ENCODE measurements around the gene KHSRP. TPM values are rescaled to one million over a fixed set of nuclear protein-coding genes. Genes with fewer than 3 reads are reported as not detected.

Gene KHSRP
- total RNA-seq, 1 donor from 2014 or later = 436 TPM

DNA sequence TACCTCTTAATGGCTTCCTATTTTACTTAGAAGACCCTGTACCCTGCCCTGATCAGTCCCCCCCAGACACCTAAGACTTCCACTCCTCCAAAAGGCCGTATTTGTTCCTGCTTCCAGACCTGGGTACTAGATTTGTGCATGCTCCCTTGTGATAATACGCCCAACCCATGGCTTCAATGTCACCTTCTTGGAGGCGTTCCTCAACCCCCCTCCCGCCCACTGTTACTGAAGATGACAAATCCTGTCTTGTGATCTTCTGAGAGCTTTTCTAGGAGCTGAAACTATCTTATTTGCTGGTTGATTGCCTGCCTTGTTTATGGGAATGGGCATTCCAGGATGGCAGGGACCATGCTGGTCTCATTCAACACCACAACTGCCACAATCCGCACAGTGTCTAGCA is 25.6 kb upstream of the KHSRP start:
- Mint-ChIP-seq H3K4me3 (ENCODE audit: low read depth) (no peak overlapping the region), H3K27me3 (no peaks in the 10 kb centered on the region), H3K36me3 (ENCODE audit: insufficient read depth) (peaks cover 50% of the 10 kb centered on the region), H3K9me3 (ENCODE audit: low read depth) (no peaks in the 10 kb centered on the region), H3K4me1 (ENCODE audit: low read depth) (no peaks in the 10 kb centered on the region), H3K27ac (no peak overlapping the region)
- TF ChIP-seq, protein P1, sequence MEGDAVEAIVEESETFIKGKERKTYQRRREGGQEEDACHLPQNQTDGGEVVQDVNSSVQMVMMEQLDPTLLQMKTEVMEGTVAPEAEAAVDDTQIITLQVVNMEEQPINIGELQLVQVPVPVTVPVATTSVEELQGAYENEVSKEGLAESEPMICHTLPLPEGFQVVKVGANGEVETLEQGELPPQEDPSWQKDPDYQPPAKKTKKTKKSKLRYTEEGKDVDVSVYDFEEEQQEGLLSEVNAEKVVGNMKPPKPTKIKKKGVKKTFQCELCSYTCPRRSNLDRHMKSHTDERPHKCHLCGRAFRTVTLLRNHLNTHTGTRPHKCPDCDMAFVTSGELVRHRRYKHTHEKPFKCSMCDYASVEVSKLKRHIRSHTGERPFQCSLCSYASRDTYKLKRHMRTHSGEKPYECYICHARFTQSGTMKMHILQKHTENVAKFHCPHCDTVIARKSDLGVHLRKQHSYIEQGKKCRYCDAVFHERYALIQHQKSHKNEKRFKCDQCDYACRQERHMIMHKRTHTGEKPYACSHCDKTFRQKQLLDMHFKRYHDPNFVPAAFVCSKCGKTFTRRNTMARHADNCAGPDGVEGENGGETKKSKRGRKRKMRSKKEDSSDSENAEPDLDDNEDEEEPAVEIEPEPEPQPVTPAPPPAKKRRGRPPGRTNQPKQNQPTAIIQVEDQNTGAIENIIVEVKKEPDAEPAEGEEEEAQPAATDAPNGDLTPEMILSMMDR (IDR thresholded peaks at IDR 0.05; ENCODE audit: unreplicated experiment) = no peak
- DNase-seq (ENCODE audit: low spot score, unreplicated experiment) = no peak

DNA sequence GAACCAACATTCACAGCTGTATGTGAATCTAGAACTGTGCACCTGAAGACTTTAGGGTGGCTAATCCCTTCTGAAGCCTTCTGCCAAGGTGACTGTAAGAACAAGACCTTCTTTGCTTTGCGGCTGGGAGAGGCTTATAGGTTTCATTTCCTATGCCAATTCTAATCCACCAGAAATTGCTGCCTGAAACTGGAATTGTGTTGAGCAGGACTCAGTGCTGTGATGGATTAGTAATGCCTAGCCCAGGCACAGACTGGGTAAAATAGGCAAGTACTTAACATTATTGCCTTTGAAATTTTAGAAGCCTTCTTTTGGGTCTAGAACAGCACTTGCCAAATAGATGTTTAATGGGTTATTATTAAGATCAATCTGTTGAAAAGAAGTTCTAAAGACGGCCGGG is 23.4 kb upstream of the KHSRP start:
- Mint-ChIP-seq H3K27me3 (no peaks in the 10 kb centered on the region), H3K36me3 (ENCODE audit: insufficient read depth) (peaks cover 32% of the 10 kb centered on the region), H3K4me1 (ENCODE audit: low read depth) (no peaks in the 10 kb centered on the region), H3K27ac (no peak overlapping the region), H3K4me3 (ENCODE audit: low read depth) (no peak overlapping the region), H3K9me3 (ENCODE audit: low read depth) (no peaks in the 10 kb centered on the region)
- TF ChIP-seq, protein P1 (IDR thresholded peaks at IDR 0.05; ENCODE audit: unreplicated experiment) = no peak
- no peak for DNase-seq (ENCODE audit: low spot score, unreplicated experiment)

DNA sequence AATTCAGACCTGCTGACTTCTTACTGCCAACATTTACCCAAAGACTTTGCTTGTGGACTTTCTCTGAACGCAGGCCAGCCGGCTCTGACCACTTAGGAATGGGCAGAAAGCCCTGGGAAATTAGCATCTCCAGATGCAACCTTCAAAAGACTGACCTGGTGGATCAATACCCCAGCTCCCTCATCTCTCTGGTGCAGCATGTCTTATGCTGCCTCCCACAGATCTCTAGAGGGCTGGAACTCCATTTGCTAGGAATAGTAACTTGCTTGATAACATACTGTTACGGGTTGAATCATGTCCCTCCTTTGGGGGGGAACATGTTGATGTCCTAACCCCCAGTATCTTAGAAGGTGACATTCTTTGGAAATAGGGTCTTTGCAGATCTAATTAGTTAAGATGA is 21.8 kb upstream of the KHSRP start:
- no peaks in the 10 kb centered on the region for H3K4me1 Mint-ChIP-seq (ENCODE audit: low read depth)
- H3K27ac Mint-ChIP-seq = no peak overlapping the region
- H3K27me3 Mint-ChIP-seq = no peaks in the 10 kb centered on the region
- H3K9me3 Mint-ChIP-seq (ENCODE audit: low read depth) = no peaks in the 10 kb centered on the region
- TF ChIP-seq, protein P1 (IDR thresholded peaks at IDR 0.05; ENCODE audit: unreplicated experiment) = no peak
- no peak for DNase-seq (ENCODE audit: low spot score, unreplicated experiment)
- peaks cover 23% of the 10 kb centered on the region for H3K36me3 Mint-ChIP-seq (ENCODE audit: insufficient read depth)
- H3K4me3 Mint-ChIP-seq (ENCODE audit: low read depth) = no peak overlapping the region

GRCh38 chr19:6443986-6444385 is 19.4 kb upstream of the KHSRP start:
- TF ChIP-seq, protein P1 (IDR thresholded peaks at IDR 0.05; ENCODE audit: unreplicated experiment) = no peak
- DNase-seq (ENCODE audit: low spot score, unreplicated experiment) = no peak
- H3K9me3 Mint-ChIP-seq (ENCODE audit: low read depth) = no peaks in the 10 kb centered on the region
- H3K36me3 Mint-ChIP-seq (ENCODE audit: insufficient read depth) = peaks cover 23% of the 10 kb centered on the region
- no peaks in the 10 kb centered on the region for H3K4me1 Mint-ChIP-seq (ENCODE audit: low read depth)
- H3K27ac Mint-ChIP-seq = no peak overlapping the region
- H3K4me3 Mint-ChIP-seq (ENCODE audit: low read depth) = no peak overlapping the region
- H3K27me3 Mint-ChIP-seq = no peaks in the 10 kb centered on the region

- peaks cover 22% of the 10 kb centered on the region for H3K36me3 Mint-ChIP-seq (ENCODE audit: insufficient read depth)
- DNase-seq (ENCODE audit: low spot score, unreplicated experiment) = no peak
Observed at GRCh38 chr19:6442087-6442688, 17.6 kb upstream of the KHSRP start.

More at GRCh38 chr19:6442087-6442688, 17.6 kb upstream of the KHSRP start:
- Mint-ChIP-seq H3K27ac (no peak overlapping the region), H3K27me3 (no peaks in the 10 kb centered on the region), H3K9me3 (ENCODE audit: low read depth) (no peaks in the 10 kb centered on the region), H3K4me1 (ENCODE audit: low read depth) (no peaks in the 10 kb centered on the region), H3K4me3 (ENCODE audit: low read depth) (no peak overlapping the region)
- TF ChIP-seq, protein P1 (IDR thresholded peaks at IDR 0.05; ENCODE audit: unreplicated experiment) = no peak
